H1 (cell line): ENCODE results near the gene MPP4. TPM values are rescaled to one million over a fixed set of nuclear protein-coding genes. Genes with fewer than 3 reads are reported as not detected.

Experiments
- CTCF ChIA-PET: fragments of 300-600 bp; sonication (Branson Sonifier 250); formaldehyde crosslinking; loops from one replicate; lab custom pipeline; 2021; ENCODE audit not compliant: partially characterized antibody; lab: Charles Lee
- POLR2A ChIA-PET: fragments of 300-600 bp; sonication (Branson Sonifier 250); formaldehyde crosslinking; loops from one replicate; lab custom pipeline; 2021; ENCODE audit warnings: inconsistent platforms; ENCODE audit not compliant: partially characterized antibody; lab: Charles Lee
- DNase-seq, 2 experiments: peaks; one replicate each; pipeline versions ENCODE4 v3.0.0 to v3.0.0-alpha.2; 2010 to 2022; ENCODE audit warnings: low spot score in 2 of 2, low read depth in 1 of 2, mixed read lengths in 1 of 2
- FAIRE-seq: peaks from 2 replicates; lab custom pipeline; 2011; peaks lifted over from hg19 to GRCh38; lab: Jason Lieb, UNC
- H2AFZ ChIP-seq: 2 replicates; pipeline ENCODE4 v1.8.1; 2012; ENCODE audit warnings: low read length, inconsistent platforms
- H2AK5ac ChIP-seq: 2 replicates; pipeline ENCODE4 v1.6.1; 2013; ENCODE audit warnings: low read depth, low read length
- H2BK120ac ChIP-seq: replicated peaks from 2 replicates; pipeline ENCODE3; 2013; ENCODE audit warnings: low read depth, low read length, inconsistent platforms
- H2BK12ac ChIP-seq: 2 replicates; pipeline ENCODE4 v1.6.1; 2013; ENCODE audit warnings: low read depth, low read length
- H2BK15ac ChIP-seq: 2 replicates; pipeline ENCODE4 v1.6.1; 2013; ENCODE audit warnings: low read length
- H2BK20ac ChIP-seq: 2 replicates; pipeline ENCODE4 v1.6.1; 2013; ENCODE audit warnings: low read length
- H2BK5ac ChIP-seq: 2 replicates; pipeline ENCODE4 v1.6.1; 2013; ENCODE audit warnings: low read depth, low read length
- H3K14ac ChIP-seq: 2 replicates; pipeline ENCODE4 v1.6.1; 2013; ENCODE audit warnings: inconsistent platforms; ENCODE audit not compliant: insufficient read length
- H3K18ac ChIP-seq: 2 replicates; pipeline ENCODE4 v1.6.1; 2013; ENCODE audit warnings: low read length; ENCODE audit errors: extremely low read depth
- H3K23ac ChIP-seq: 2 replicates; pipeline ENCODE4 v1.6.1; 2013; ENCODE audit warnings: inconsistent platforms; ENCODE audit not compliant: insufficient read length
- H3K23me2 ChIP-seq: 2 replicates; pipeline ENCODE4 v1.6.1; 2013; ENCODE audit warnings: low read depth, low read length
- H3K27ac ChIP-seq: 2 replicates; pipeline ENCODE4 v1.6.1; 2011; ENCODE audit warnings: low read depth, low read length, inconsistent platforms
- H3K27me3 ChIP-seq, 4 experiments: replicated peaks in 1 of 4; 1 replicate in 1 of 4; 2 replicates in 3 of 4; pipeline versions ENCODE4 v1.6.1 to v1.8.1; 2011 to 2013; ENCODE audit warnings: low read length in 3 of 4, mild to moderate bottlenecking in 3 of 4, inconsistent platforms in 2 of 4, mixed read lengths in 2 of 4, moderate library complexity in 1 of 4; ENCODE audit not compliant: control insufficient read depth in 3 of 4, insufficient read depth in 3 of 4; ENCODE audit errors: extremely low read depth in 1 of 4
- H3K36me3 ChIP-seq, 4 experiments: 2 replicates each; pipeline versions ENCODE4 v1.6.1 to v1.8.1; 2011 to 2013; ENCODE audit warnings: mild to moderate bottlenecking in 4 of 4, low read length in 3 of 4, moderate library complexity in 2 of 4, control low read depth in 1 of 4, inconsistent platforms in 1 of 4; ENCODE audit not compliant: insufficient read depth in 4 of 4, control insufficient read depth in 2 of 4
- H3K4ac ChIP-seq: replicated peaks from 2 replicates; pipeline ENCODE3; 2013; ENCODE audit warnings: low read length, low read depth, mixed read lengths, inconsistent platforms; ENCODE audit not compliant: insufficient read length
- H3K4me1 ChIP-seq, 4 experiments: replicated peaks in 1 of 4; 1 replicate in 1 of 4; 2 replicates in 3 of 4; pipeline versions ENCODE4 v1.6.1 to v1.8.1; 2011 to 2013; ENCODE audit warnings: low read length in 3 of 4, inconsistent platforms in 2 of 4, mixed read lengths in 1 of 4; ENCODE audit not compliant: insufficient read depth in 4 of 4, control insufficient read depth in 3 of 4
- H3K4me2 ChIP-seq, 2 experiments: 2 replicates each; pipeline versions ENCODE4 v1.6.1 to v1.8.1; 2011 to 2013; ENCODE audit warnings: low read depth in 2 of 2, low read length in 2 of 2, control low read depth in 1 of 2, inconsistent platforms in 1 of 2, mild to moderate bottlenecking in 1 of 2; ENCODE audit not compliant: insufficient read depth in 1 of 2
- H3K4me3 ChIP-seq, 4 experiments: fragments of 200-600, 300-600 bp in 1 of 4; sonication (generic), shearing (Covaris generic), sonication (Bioruptor Twin) in 1 of 4; 2 replicates each; pipeline versions ENCODE4 v1.5.1 to v1.8.1; 2011 to 2016; ENCODE audit warnings: low read length in 4 of 4, low read depth in 3 of 4, control low read depth in 2 of 4, inconsistent platforms in 2 of 4, mild to moderate bottlenecking in 2 of 4, mixed read lengths in 1 of 4, moderate library complexity in 1 of 4; ENCODE audit not compliant: insufficient read depth in 2 of 4; ENCODE audit errors: extremely low read depth in 1 of 4
- H3K56ac ChIP-seq: replicated peaks from 2 replicates; pipeline ENCODE3; 2013; ENCODE audit warnings: low read depth, mild to moderate bottlenecking, mixed read lengths, low read length, inconsistent platforms; ENCODE audit not compliant: insufficient read length
- H3K79me1 ChIP-seq: 2 replicates; pipeline ENCODE4 v1.6.1; 2013; ENCODE audit warnings: low read depth, low read length, control low read depth
- H3K79me2 ChIP-seq, 2 experiments: 2 replicates each; pipeline versions ENCODE4 v1.6.1 to v1.8.1; 2012 to 2013; ENCODE audit warnings: low read length in 2 of 2, mild to moderate bottlenecking in 2 of 2, inconsistent platforms in 1 of 2; ENCODE audit not compliant: insufficient read depth in 2 of 2, control insufficient read depth in 1 of 2
- H3K9ac ChIP-seq, 4 experiments: replicated peaks in 1 of 4; 1 replicate in 1 of 4; 2 replicates in 3 of 4; pipeline versions ENCODE4 v1.6.1 to v1.8.1; 2011 to 2013; ENCODE audit warnings: low read depth in 3 of 4, low read length in 3 of 4, control low read depth in 2 of 4, mild to moderate bottlenecking in 2 of 4, moderate library complexity in 2 of 4, inconsistent platforms in 1 of 4; ENCODE audit errors: extremely low read depth in 1 of 4
- H3K9me3 ChIP-seq, 2 experiments: 2 replicates each; pipeline versions ENCODE4 v1.6.1 to v1.8.1; 2012 to 2013; ENCODE audit warnings: mild to moderate bottlenecking in 2 of 2, moderate library complexity in 2 of 2, control low read depth in 1 of 2, inconsistent platforms in 1 of 2, low read depth in 1 of 2, low read length in 1 of 2, mixed read lengths in 1 of 2; ENCODE audit not compliant: insufficient read depth in 2 of 2
- H4K20me1 ChIP-seq, 2 experiments: replicated peaks in 1 of 2; 2 replicates each; pipeline versions ENCODE3 to v1.8.1; 2011 to 2013; ENCODE audit warnings: inconsistent platforms in 2 of 2, low read length in 2 of 2, mild to moderate bottlenecking in 1 of 2; ENCODE audit not compliant: insufficient read depth in 2 of 2, control insufficient read depth in 1 of 2
- H4K5ac ChIP-seq: 2 replicates; pipeline ENCODE4 v1.6.1; 2013; ENCODE audit warnings: low read length, low read depth, mixed read lengths, inconsistent platforms; ENCODE audit not compliant: insufficient read length
- H4K8ac ChIP-seq: 2 replicates; pipeline ENCODE4 v1.8.0; 2013; ENCODE audit warnings: mild to moderate bottlenecking, moderate library complexity, low read length, inconsistent platforms; ENCODE audit not compliant: insufficient read depth; ENCODE audit errors: extremely low read depth
- H4K91ac ChIP-seq: replicated peaks from 2 replicates; pipeline ENCODE3; 2013; ENCODE audit warnings: low read length, mixed read lengths, inconsistent platforms; ENCODE audit not compliant: insufficient read length
- JUN ChIP-seq: IDR thresholded peaks from 2 replicates; pipeline ENCODE4 v1.6.1; 2011; ENCODE audit warnings: low read depth, mild to moderate bottlenecking, improper control_type of control experiment, low read length
- NRF1 ChIP-seq: IDR thresholded peaks from 2 replicates; pipeline ENCODE4 v1.6.1; 2011; ENCODE audit warnings: mild to moderate bottlenecking, low read depth, low read length, improper control_type of control experiment
- SUZ12 ChIP-seq: fragments of 200-600 bp; sonication (generic); IDR thresholded peaks from 2 replicates; pipeline ENCODE4 v1.6.1; 2012; ENCODE audit warnings: mild to moderate bottlenecking, inconsistent platforms, low read length, moderate library complexity, mixed read lengths
- WGBS, 2 experiments: shearing (Covaris generic) in 1 of 2; methylation state at CpG; one replicate each; pipeline versions ENCODE4 v1.1.6 to v1.1.7; 2013 to 2015; ENCODE audit warnings: low lambda C conversion rate in 2 of 2, mixed read lengths in 2 of 2, inconsistent platforms in 1 of 2, low coverage in 1 of 2, missing lambda C conversion rate in 1 of 2; ENCODE audit not compliant: insufficient replicate concordance in 2 of 2, insufficient coverage in 1 of 2, insufficient read length in 1 of 2; ENCODE audit errors: extremely low coverage in 1 of 2, missing lambda C conversion rate in 1 of 2; 5-methylcytosine and 5-hydroxymethylcytosine counted together
- long read RNA-seq, 2 experiments: library from RNA in 1 of 2; library from capped mRNA in 1 of 2; stranded (forward); transcript quantifications; one replicate each; pipeline ENCODE4 v2.0.0, GENCODE V29; 2021; ENCODE audit warnings: inconsistent platforms in 1 of 2
- polyA minus RNA-seq, 3 experiments: library from RNA; depleted of rRNA, polyadenylated mRNA; stranded (reverse); fragments of >200 nt; gene quantifications; 1 replicate in 2 of 3; 2 replicates in 1 of 3; pipeline ENCODE4 v1.2.3, GENCODE V29; 2011
- polyA plus RNA-seq, 7 experiments: library from polyadenylated mRNA; depleted of rRNA in 3 of 7; stranded (reverse) in 5 of 7; unstranded in 2 of 7; fragments of >200 nt in 5 of 7; fragments of 200-250 nt in 2 of 7; gene quantifications; 1 replicate in 5 of 7; 2 replicates in 1 of 7; 4 replicates in 1 of 7; pipeline versions ENCODE4 v1.2.1 to v1.2.3, GENCODE V29; 2011 to 2013; ENCODE audit warnings: missing spikeins in 2 of 7, mixed read lengths in 2 of 7
- total RNA-seq: library from RNA; stranded (reverse); fragmentation: NEBNext Ultra II Directional; extraction: Animal tissue kit (Norgen Biotek cat#: 25700); gene quantifications from 2 replicates; pipeline ENCODE4 v1.2.1, GENCODE V29; 2021
- TF ChIP-seq, protein P1 (sequence below), 3 experiments: IDR thresholded peaks; 1 replicate in 2 of 3; 2 replicates in 1 of 3; pipeline versions ENCODE4 v1.5.1 to v1.6.1; 2011; ENCODE audit warnings: low read length in 3 of 3, mild to moderate bottlenecking in 3 of 3, inconsistent platforms in 2 of 3, low read depth in 1 of 3, moderate library complexity in 1 of 3; ENCODE audit not compliant: insufficient read depth in 1 of 3; ENCODE audit errors: control extremely low read depth in 1 of 3

MPP4 gene, protein sequence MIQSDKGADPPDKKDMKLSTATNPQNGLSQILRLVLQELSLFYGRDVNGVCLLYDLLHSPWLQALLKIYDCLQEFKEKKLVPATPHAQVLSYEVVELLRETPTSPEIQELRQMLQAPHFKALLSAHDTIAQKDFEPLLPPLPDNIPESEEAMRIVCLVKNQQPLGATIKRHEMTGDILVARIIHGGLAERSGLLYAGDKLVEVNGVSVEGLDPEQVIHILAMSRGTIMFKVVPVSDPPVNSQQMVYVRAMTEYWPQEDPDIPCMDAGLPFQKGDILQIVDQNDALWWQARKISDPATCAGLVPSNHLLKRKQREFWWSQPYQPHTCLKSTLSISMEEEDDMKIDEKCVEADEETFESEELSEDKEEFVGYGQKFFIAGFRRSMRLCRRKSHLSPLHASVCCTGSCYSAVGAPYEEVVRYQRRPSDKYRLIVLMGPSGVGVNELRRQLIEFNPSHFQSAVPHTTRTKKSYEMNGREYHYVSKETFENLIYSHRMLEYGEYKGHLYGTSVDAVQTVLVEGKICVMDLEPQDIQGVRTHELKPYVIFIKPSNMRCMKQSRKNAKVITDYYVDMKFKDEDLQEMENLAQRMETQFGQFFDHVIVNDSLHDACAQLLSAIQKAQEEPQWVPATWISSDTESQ
- total RNA-seq (0.15 TPM in 1 of 2 replicates, not detected in the other), polyA plus RNA-seq (2011; rRNA removed) (not detected in 2 replicates), polyA minus RNA-seq (2011; rRNA and poly(A)+ RNA removed) (0.10 and 0.16 TPM in 2 replicates)
- not detected for polyA plus RNA-seq (2011; cell fraction: cytosol; rRNA removed)
- polyA plus RNA-seq (2011; cell fraction: nucleus; rRNA removed) = not detected
- not detected in 4 replicates for polyA plus RNA-seq (2012, experiment 1 of 2)
- not detected for polyA plus RNA-seq (2012, experiment 2 of 2)
- not detected for polyA plus RNA-seq (2013, experiment 1 of 2)
- 0.02 TPM for polyA plus RNA-seq (2013, experiment 2 of 2)
- polyA minus RNA-seq (2011; cell fraction: cytosol; rRNA and poly(A)+ RNA removed) = not detected
- not detected for polyA minus RNA-seq (2011; cell fraction: nucleus; rRNA and poly(A)+ RNA removed)
- long read RNA-seq, experiment 1 = 0 reads
- long read RNA-seq, experiment 2 = 0 reads

DNA sequence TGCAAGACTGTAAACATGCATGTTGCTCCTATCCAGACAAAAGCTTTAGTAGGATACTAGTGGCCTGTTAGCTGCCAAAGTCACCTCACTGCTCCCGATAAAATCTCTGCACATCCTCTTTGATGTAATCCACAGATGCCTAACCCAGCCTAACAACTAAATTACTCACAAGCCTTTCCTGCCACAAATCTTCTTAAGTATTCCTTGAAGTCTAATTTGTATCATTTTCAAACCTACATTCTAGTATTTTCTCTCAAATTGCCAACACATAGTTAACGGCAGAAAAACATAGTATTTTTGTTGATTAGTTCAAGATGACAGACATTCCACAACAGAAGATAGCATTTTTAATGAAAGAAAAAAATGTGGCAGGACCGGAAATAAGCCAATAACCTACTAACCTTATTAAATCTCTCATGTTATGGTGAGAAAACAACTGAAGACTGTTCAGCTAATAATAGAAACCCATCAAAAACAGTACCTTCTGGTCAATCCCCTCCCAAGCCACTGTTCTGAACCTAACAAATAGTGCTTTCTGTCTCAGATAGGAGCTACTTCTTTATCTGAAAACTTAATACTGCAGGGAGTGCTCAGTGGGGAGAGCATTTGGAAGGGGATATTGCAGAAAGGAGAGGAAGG is at the start of gene MPP4:
MPP4 (minus strand) TSS at position 57 of the 639 bp plus-strand sequence. CDS start 4,690 bp downstream, outside the sequence.
- no peaks in the 10 kb centered on the region for H4K20me1 ChIP-seq
- no peak within 1 kb of the TSS for H2BK12ac ChIP-seq
- no peak within 1 kb of the TSS for H3K14ac ChIP-seq
- no peak within 1 kb of the TSS for H3K9ac ChIP-seq
- no peak within 1 kb of the TSS; a peak in 1 of 8 replicates for H3K4me3 ChIP-seq
- no peak within 1 kb of the TSS for H2BK15ac ChIP-seq
- FAIRE-seq (no peak), DNase-seq (no peak)
- 86% methylated on average over 3 of the region's 3 CpGs; no CpG with 5 or more reads in 1 of the 2 experiments for WGBS, 2 experiments
- no peak within 1 kb of the TSS for H2AFZ ChIP-seq
- CTCF ChIA-PET = interaction anchor here (1.2 to 2.1 kb wide), 2 partner anchors 11 to 19 kb away, joined by 5 to 9 read pairs; no protein-coding TSS in a partner anchor
- no peak within 1 kb of the TSS for H4K8ac ChIP-seq
- no peak within 1 kb of the TSS for H2BK5ac ChIP-seq
- H3K23me2 ChIP-seq = no peaks in the 10 kb centered on the region
- no peak within 1 kb of the TSS for H2AK5ac ChIP-seq
- no peak within 1 kb of the TSS for H3K4ac ChIP-seq
- no peak within 1 kb of the TSS for H2BK20ac ChIP-seq
- no peak within 1 kb of the TSS for H3K4me2 ChIP-seq
- peaks cover 0 to 9% (median 0%) of the 10 kb centered on the region in 4 experiments; a peak in 1 of 8 replicates for H3K36me3 ChIP-seq
- no peaks in the 10 kb centered on the region for H3K79me1 ChIP-seq
- H2BK120ac ChIP-seq = no peak within 1 kb of the TSS
- no peak within 1 kb of the TSS for H3K56ac ChIP-seq
- no peak within 1 kb of the TSS for H3K23ac ChIP-seq
- H3K18ac ChIP-seq = no peak within 1 kb of the TSS
- H3K27me3 ChIP-seq = no peaks in the 10 kb centered on the region
- no peak within 1 kb of the TSS for H4K5ac ChIP-seq
- H3K9me3 ChIP-seq = no peaks in the 10 kb centered on the region
- POLR2A ChIA-PET = no interaction called here
- H4K91ac ChIP-seq = no peak within 1 kb of the TSS
- peaks cover 0 to 20% (median 9%) of the 10 kb centered on the region in 4 experiments for H3K4me1 ChIP-seq
- 0 out of 2 replicates have a peak within 1 kb of the TSS, but pooled peaks have one; percentile 25 for H3K27ac ChIP-seq
- no peaks in the 10 kb centered on the region for H3K79me2 ChIP-seq
- TF ChIP-seq, protein P1, sequence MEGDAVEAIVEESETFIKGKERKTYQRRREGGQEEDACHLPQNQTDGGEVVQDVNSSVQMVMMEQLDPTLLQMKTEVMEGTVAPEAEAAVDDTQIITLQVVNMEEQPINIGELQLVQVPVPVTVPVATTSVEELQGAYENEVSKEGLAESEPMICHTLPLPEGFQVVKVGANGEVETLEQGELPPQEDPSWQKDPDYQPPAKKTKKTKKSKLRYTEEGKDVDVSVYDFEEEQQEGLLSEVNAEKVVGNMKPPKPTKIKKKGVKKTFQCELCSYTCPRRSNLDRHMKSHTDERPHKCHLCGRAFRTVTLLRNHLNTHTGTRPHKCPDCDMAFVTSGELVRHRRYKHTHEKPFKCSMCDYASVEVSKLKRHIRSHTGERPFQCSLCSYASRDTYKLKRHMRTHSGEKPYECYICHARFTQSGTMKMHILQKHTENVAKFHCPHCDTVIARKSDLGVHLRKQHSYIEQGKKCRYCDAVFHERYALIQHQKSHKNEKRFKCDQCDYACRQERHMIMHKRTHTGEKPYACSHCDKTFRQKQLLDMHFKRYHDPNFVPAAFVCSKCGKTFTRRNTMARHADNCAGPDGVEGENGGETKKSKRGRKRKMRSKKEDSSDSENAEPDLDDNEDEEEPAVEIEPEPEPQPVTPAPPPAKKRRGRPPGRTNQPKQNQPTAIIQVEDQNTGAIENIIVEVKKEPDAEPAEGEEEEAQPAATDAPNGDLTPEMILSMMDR (IDR thresholded peaks at IDR 0.05; ENCODE audit: control extremely low read depth in 1 of 3, insufficient read depth in 1 of 3, low read depth in 1 of 3, low read length in 3 of 3) = no peak
- TF ChIP-seq NRF1 = no peak
- TF ChIP-seq SUZ12 = no peak
- no peak for TF ChIP-seq JUN
